PFSK-1 (cell line): Measurements from ENCODE around the gene ELAVL2.

Source experiments
- FOXP2 ChIP-seq: optimal IDR thresholded peaks from 2 replicates; pipeline ENCODE3; 2011; ENCODE audit warnings: borderline replicate concordance, control low read depth, inconsistent platforms; ENCODE audit not compliant: insufficient read depth; ENCODE audit errors: extremely low read length, extremely low read depth
- POLR2AphosphoS5 ChIP-seq: IDR thresholded peaks from 2 replicates; pipeline ENCODE4 v1.6.1; 2012; ENCODE audit warnings: low read depth, mild to moderate bottlenecking, control low read depth, low read length, moderate library complexity
- REST ChIP-seq, 2 experiments: IDR thresholded peaks; 2 replicates each; pipeline versions ENCODE4 v1.6.1 to v1.8.0; 2011 to 2012; ENCODE audit warnings: low read depth in 2 of 2, low read length in 2 of 2, control low read depth in 1 of 2, inconsistent platforms in 1 of 2, mild to moderate bottlenecking in 1 of 2, moderate library complexity in 1 of 2; ENCODE audit not compliant: insufficient read depth in 1 of 2
- SIN3A ChIP-seq: IDR thresholded peaks from 2 replicates; pipeline ENCODE4 v1.6.1; 2012; ENCODE audit warnings: mild to moderate bottlenecking, low read length, moderate library complexity, borderline replicate concordance; ENCODE audit not compliant: insufficient read depth
- TAF1 ChIP-seq: IDR thresholded peaks from 2 replicates; pipeline ENCODE4 v1.6.1; 2012; ENCODE audit warnings: low read length, control low read depth, borderline replicate concordance; ENCODE audit not compliant: insufficient read depth

Gene ELAVL2

GRCh38 chr9:23700359-23700758, 125.7 kb downstream of the ELAVL2 start:
- TF ChIP-seq TAF1: no peak
- no peak for TF ChIP-seq FOXP2
- TF ChIP-seq REST (IDR thresholded peaks at IDR 0.05; ENCODE audit: insufficient read depth in 1 of 2, low read depth in 2 of 2, low read length in 2 of 2): no peak
- TF ChIP-seq SIN3A: no peak
- no peak for TF ChIP-seq POLR2AphosphoS5

- TF ChIP-seq POLR2AphosphoS5: no peak
- no peak for TF ChIP-seq SIN3A
- no peak for TF ChIP-seq FOXP2
- no peak for TF ChIP-seq TAF1
- TF ChIP-seq REST (IDR thresholded peaks at IDR 0.05; ENCODE audit: insufficient read depth in 1 of 2, low read depth in 2 of 2, low read length in 2 of 2): no peak
These were observed 127.9 kb downstream of the ELAVL2 start for GRCh38 chr9:23698161-23698560.

- no peak for TF ChIP-seq TAF1
- TF ChIP-seq REST (IDR thresholded peaks at IDR 0.05; ENCODE audit: insufficient read depth in 1 of 2, low read depth in 2 of 2, low read length in 2 of 2): no peak
- TF ChIP-seq SIN3A: no peak
- TF ChIP-seq FOXP2: no peak
- no peak for TF ChIP-seq POLR2AphosphoS5
These were observed 130.5 kb downstream of the ELAVL2 start for GRCh38 chr9:23695572-23695971.

- TF ChIP-seq SIN3A (no peak), POLR2AphosphoS5 (no peak), TAF1 (no peak), FOXP2 (no peak), REST (IDR thresholded peaks at IDR 0.05; ENCODE audit: insufficient read depth in 1 of 2, low read depth in 2 of 2, low read length in 2 of 2) (no peak)
These were observed 132.7 kb downstream of the ELAVL2 start for GRCh38 chr9:23693374-23693773.

- TF ChIP-seq TAF1 (no peak), SIN3A (no peak), REST (IDR thresholded peaks at IDR 0.05; ENCODE audit: insufficient read depth in 1 of 2, low read depth in 2 of 2, low read length in 2 of 2) (no peak)
These were observed 139.1 kb downstream of the ELAVL2 start for GRCh38 chr9:23686896-23687295.
